WTC11 (cell line): ENCODE data around the gene NPAS2.

Experiments
- CREB1 ChIP-seq: sonication (generic); formaldehyde crosslinking; IDR thresholded peaks from 2 replicates; pipeline ENCODE4 v1.8.0; 2023; ENCODE audit warnings: mild to moderate bottlenecking, missing genetic modification reagents
- E2F1 ChIP-seq: sonication (generic); formaldehyde crosslinking; IDR thresholded peaks from 2 replicates; pipeline ENCODE4 v1.8.0; 2022; ENCODE audit warnings: mild to moderate bottlenecking, missing genetic modification reagents
- MAX ChIP-seq: sonication (generic); formaldehyde crosslinking; IDR thresholded peaks from 2 replicates; pipeline ENCODE4 v1.8.0; 2022; ENCODE audit warnings: mild to moderate bottlenecking, missing genetic modification reagents
- RELA ChIP-seq: sonication (generic); formaldehyde crosslinking; IDR thresholded peaks from 2 replicates; pipeline ENCODE4 v1.8.1; 2022; ENCODE audit warnings: missing genetic modification reagents, mild to moderate bottlenecking, borderline replicate concordance
- TP53 ChIP-seq: sonication (generic); formaldehyde crosslinking; IDR thresholded peaks from 2 replicates; pipeline ENCODE4 v1.8.1; 2023; ENCODE audit warnings: mild to moderate bottlenecking, missing genetic modification reagents
- ZNF416 ChIP-seq: fragments of 250-450 bp; sonication (Bioruptor Pico); IDR thresholded peaks from 2 replicates; pipeline ENCODE4 v1.9.0; 2021; ENCODE audit warnings: mild to moderate bottlenecking, inconsistent platforms

GRCh38 chr2:100981011-100981410, 161.1 kb downstream of the NPAS2 start:
- no peak for TF ChIP-seq RELA (CRISPR knock-in tag)
- no peak for TF ChIP-seq CREB1 (CRISPR knock-in tag)
- no peak for TF ChIP-seq TP53 (CRISPR knock-in tag)
- TF ChIP-seq E2F1: no peak
- no peak for TF ChIP-seq MAX (CRISPR knock-in tag)
- TF ChIP-seq ZNF416: no peak
